HepG2 (cell line): ENCODE results near the gene ATP7B. TPM values are rescaled to one million over a fixed set of nuclear protein-coding genes. Genes with fewer than 3 reads are reported as not detected.

ENCODE experiments used
- AHR ChIP-seq: IDR thresholded peaks from 2 replicates; pipeline ENCODE4 v1.6.1; 2018; ENCODE audit warnings: missing genetic modification reagents, missing compliant biosample characterization
- HNF4G ChIP-seq, 2 experiments: sonication (generic) in 1 of 2; formaldehyde crosslinking in 1 of 2; IDR thresholded peaks; 2 replicates each; pipeline versions ENCODE4 v1.4.0 to v1.6.1; 2011 to 2020; ENCODE audit warnings: borderline replicate concordance in 2 of 2, low read depth in 2 of 2, mild to moderate bottlenecking in 2 of 2, low read length in 1 of 2, missing genetic modification reagents in 1 of 2, moderate library complexity in 1 of 2
- HNRNPUL1 ChIP-seq: fragments of 200-400 bp; formaldehyde crosslinking; IDR thresholded peaks from 2 replicates; pipeline ENCODE4 v1.6.1; 2017; ENCODE audit warnings: low read depth, mild to moderate bottlenecking, low read length, moderate library complexity
- HOXD1 ChIP-seq: sonication (generic); formaldehyde crosslinking; IDR thresholded peaks from 2 replicates; pipeline ENCODE4 v1.5.0; 2020; ENCODE audit warnings: missing genetic modification reagents
- JUND ChIP-seq: sonication (generic); formaldehyde crosslinking; IDR thresholded peaks from 2 replicates; pipeline ENCODE4 v1.8.0; 2022; ENCODE audit warnings: mild to moderate bottlenecking, missing genetic modification reagents
- MAZ ChIP-seq, 2 experiments: sonication (generic) in 1 of 2; formaldehyde crosslinking in 1 of 2; IDR thresholded peaks; 2 replicates each; pipeline versions ENCODE4 v1.5.0 to v1.6.1; 2012 to 2020; ENCODE audit warnings: low read depth in 2 of 2, mild to moderate bottlenecking in 2 of 2, borderline replicate concordance in 1 of 2, improper control_type of control experiment in 1 of 2, low read length in 1 of 2, missing genetic modification reagents in 1 of 2, moderate library complexity in 1 of 2
- MBD4 ChIP-seq: IDR thresholded peaks from 2 replicates; pipeline ENCODE4 v1.6.1; 2012; ENCODE audit warnings: low read length, inconsistent platforms, borderline replicate concordance
- SOX5 ChIP-seq: IDR thresholded peaks from 2 replicates; pipeline ENCODE4 v1.6.1; 2016; ENCODE audit warnings: borderline replicate concordance
- ZFX ChIP-seq: sonication (generic); formaldehyde crosslinking; IDR thresholded peaks from 2 replicates; pipeline ENCODE4 v1.4.0; 2020; ENCODE audit warnings: mild to moderate bottlenecking, low read depth, missing genetic modification reagents, moderate library complexity
- ZNF3 ChIP-seq: IDR thresholded peaks from 2 replicates; pipeline ENCODE4 v1.7.0; 2017; ENCODE audit warnings: inconsistent platforms
- polyA plus RNA-seq, 8 experiments: library from polyadenylated mRNA; depleted of rRNA in 3 of 8; stranded (reverse) in 7 of 8; unstranded in 1 of 8; fragments of >200 nt; fragmentation: Illumina TruSeq in 4 of 8; extraction: Trizol in 4 of 8; gene quantifications; 2 replicates each; pipeline versions ENCODE4 v1.2.1 to v1.2.3, GENCODE V29; 2011 to 2016; ENCODE audit warnings: low read depth in 4 of 8, missing spikeins in 1 of 8, mixed read lengths in 1 of 8; ENCODE audit not compliant: insufficient read depth in 1 of 8
- total RNA-seq, 5 experiments: library from RNA; depleted of rRNA; stranded (reverse); fragments of >200 nt; fragmentation: Illumina TruSeq; extraction: Trizol; gene quantifications; 2 replicates each; pipeline ENCODE4 v1.2.3, GENCODE V29; 2016; ENCODE audit warnings: low read depth in 1 of 5
- TF ChIP-seq, protein P1 (sequence below): sonication (generic); formaldehyde crosslinking; IDR thresholded peaks from 2 replicates; pipeline ENCODE4 v1.5.0; 2020; ENCODE audit warnings: missing genetic modification reagents
- TF ChIP-seq, protein P2 (sequence below): sonication (generic); formaldehyde crosslinking; IDR thresholded peaks from 2 replicates; pipeline ENCODE4 v1.4.0; 2020; ENCODE audit warnings: mild to moderate bottlenecking, missing genetic modification reagents
- TF ChIP-seq, protein P3 (sequence below): IDR thresholded peaks from 2 replicates; pipeline ENCODE4 v1.6.1; 2018; ENCODE audit warnings: missing genetic modification reagents
- TF ChIP-seq, protein P4 (sequence below): sonication (generic); formaldehyde crosslinking; IDR thresholded peaks from 2 replicates; pipeline ENCODE4 v1.8.1; 2023; ENCODE audit warnings: mild to moderate bottlenecking, missing genetic modification reagents, borderline replicate concordance
- TF ChIP-seq, protein P5 (sequence below): sonication (generic); formaldehyde crosslinking; IDR thresholded peaks from 2 replicates; pipeline ENCODE4 v1.4.0; 2020; ENCODE audit warnings: missing genetic modification reagents
- TF ChIP-seq, protein P6 (sequence below): sonication (generic); formaldehyde crosslinking; IDR thresholded peaks from 2 replicates; pipeline ENCODE4 v1.5.1; 2020; ENCODE audit warnings: mild to moderate bottlenecking, missing genetic modification reagents, moderate library complexity
- TF ChIP-seq, protein P7 (sequence below): sonication (generic); formaldehyde crosslinking; IDR thresholded peaks from 2 replicates; pipeline ENCODE4 v1.4.0; 2020; ENCODE audit warnings: missing genetic modification reagents

Gene ATP7B
- total and polyA plus RNA-seq, 2 of the 13 experiments (the other 11 are each of a cell fraction or from before 2014, with no cell fraction given) = 31.8 to 57.4 TPM

DNA sequence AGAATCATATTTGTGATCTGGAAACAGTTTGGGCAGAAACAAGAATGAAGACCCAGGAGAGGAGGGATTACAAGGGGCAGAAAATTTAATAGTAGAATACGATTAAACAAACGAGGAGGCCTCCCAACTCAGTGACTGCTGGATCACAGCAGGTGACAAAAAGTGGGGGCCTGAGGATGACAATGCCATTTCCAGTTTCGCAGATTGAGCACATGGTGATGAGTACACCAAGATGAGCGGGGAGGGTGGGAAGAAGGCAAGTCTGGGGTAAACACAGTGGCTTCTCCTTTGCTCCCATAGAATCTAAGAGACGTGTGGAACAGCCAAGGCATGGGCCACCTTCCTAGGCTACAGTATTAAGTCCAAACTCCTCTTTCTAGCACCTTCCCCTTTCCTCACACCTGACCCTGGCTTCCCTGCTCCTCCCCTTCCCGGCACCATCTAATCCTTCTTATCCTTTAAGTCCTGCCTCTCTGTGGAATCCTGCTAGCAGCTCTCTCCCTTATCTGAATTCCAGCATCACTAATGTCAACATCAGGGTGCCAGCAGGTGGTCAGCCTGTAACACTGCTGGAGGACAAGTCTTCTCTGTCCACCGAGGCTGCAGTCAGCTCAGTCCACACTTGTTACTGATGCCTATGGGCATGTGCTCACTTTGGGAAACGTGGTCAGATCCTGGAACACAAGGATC lies 13.5 kb downstream of the ATP7B start (continued):
- no peak for TF ChIP-seq MAZ (IDR thresholded peaks at IDR 0.05; ENCODE audit: borderline replicate concordance, low read depth, low read length)
- TF ChIP-seq MAZ (CRISPR knock-in tag; IDR thresholded peaks at IDR 0.05; ENCODE audit: low read depth) = peak; percentile 61; the same call in 1 of the 2 replicates
- no peak for TF ChIP-seq ZNF3 (CRISPR knock-in tag)
- TF ChIP-seq, protein P1, sequence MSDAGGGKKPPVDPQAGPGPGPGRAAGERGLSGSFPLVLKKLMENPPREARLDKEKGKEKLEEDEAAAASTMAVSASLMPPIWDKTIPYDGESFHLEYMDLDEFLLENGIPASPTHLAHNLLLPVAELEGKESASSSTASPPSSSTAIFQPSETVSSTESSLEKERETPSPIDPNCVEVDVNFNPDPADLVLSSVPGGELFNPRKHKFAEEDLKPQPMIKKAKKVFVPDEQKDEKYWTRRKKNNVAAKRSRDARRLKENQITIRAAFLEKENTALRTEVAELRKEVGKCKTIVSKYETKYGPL (CRISPR knock-in tag) = no peak
- peak; percentile 71; the same call in 1 of the 2 replicates for TF ChIP-seq JUND (CRISPR knock-in tag)
- no peak for TF ChIP-seq MBD4
- no peak for TF ChIP-seq HOXD1
- TF ChIP-seq, protein P2, sequence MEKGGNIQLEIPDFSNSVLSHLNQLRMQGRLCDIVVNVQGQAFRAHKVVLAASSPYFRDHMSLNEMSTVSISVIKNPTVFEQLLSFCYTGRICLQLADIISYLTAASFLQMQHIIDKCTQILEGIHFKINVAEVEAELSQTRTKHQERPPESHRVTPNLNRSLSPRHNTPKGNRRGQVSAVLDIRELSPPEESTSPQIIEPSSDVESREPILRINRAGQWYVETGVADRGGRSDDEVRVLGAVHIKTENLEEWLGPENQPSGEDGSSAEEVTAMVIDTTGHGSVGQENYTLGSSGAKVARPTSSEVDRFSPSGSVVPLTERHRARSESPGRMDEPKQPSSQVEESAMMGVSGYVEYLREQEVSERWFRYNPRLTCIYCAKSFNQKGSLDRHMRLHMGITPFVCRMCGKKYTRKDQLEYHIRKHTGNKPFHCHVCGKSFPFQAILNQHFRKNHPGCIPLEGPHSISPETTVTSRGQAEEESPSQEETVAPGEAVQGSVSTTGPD (CRISPR knock-in tag) = no peak
- TF ChIP-seq, protein P3, sequence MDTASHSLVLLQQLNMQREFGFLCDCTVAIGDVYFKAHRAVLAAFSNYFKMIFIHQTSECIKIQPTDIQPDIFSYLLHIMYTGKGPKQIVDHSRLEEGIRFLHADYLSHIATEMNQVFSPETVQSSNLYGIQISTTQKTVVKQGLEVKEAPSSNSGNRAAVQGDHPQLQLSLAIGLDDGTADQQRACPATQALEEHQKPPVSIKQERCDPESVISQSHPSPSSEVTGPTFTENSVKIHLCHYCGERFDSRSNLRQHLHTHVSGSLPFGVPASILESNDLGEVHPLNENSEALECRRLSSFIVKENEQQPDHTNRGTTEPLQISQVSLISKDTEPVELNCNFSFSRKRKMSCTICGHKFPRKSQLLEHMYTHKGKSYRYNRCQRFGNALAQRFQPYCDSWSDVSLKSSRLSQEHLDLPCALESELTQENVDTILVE = peak; percentile 78; the same call in 1 of the 2 replicates
- TF ChIP-seq SOX5 (CRISPR knock-in tag) = peak; percentile 79
- TF ChIP-seq ZFX = no peak
- TF ChIP-seq, protein P4, sequence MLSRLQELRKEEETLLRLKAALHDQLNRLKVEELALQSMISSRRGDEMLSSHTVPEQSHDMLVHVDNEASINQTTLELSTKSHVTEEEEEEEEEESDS (CRISPR knock-in tag) = 0 out of 2 replicates have a peak, but pooled peaks have one; percentile 65
- TF ChIP-seq HNRNPUL1 = no peak
- TF ChIP-seq, protein P5, sequence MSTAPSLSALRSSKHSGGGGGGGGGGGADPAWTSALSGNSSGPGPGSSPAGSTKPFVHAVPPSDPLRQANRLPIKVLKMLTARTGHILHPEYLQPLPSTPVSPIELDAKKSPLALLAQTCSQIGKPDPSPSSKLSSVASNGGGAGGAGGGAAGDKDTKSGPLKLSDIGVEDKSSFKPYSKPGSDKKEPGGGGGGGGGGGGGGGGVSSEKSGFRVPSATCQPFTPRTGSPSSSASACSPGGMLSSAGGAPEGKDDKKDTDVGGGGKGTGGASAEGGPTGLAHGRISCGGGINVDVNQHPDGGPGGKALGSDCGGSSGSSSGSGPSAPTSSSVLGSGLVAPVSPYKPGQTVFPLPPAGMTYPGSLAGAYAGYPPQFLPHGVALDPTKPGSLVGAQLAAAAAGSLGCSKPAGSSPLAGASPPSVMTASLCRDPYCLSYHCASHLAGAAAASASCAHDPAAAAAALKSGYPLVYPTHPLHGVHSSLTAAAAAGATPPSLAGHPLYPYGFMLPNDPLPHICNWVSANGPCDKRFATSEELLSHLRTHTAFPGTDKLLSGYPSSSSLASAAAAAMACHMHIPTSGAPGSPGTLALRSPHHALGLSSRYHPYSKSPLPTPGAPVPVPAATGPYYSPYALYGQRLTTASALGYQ (CRISPR knock-in tag) = peak; percentile 63; the same call in 1 of the 2 replicates
- TF ChIP-seq AHR = no peak
- TF ChIP-seq, protein P6, sequence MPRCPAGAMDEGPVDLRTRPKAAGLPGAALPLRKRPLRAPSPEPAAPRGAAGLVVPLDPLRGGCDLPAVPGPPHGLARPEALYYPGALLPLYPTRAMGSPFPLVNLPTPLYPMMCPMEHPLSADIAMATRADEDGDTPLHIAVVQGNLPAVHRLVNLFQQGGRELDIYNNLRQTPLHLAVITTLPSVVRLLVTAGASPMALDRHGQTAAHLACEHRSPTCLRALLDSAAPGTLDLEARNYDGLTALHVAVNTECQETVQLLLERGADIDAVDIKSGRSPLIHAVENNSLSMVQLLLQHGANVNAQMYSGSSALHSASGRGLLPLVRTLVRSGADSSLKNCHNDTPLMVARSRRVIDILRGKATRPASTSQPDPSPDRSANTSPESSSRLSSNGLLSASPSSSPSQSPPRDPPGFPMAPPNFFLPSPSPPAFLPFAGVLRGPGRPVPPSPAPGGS (CRISPR knock-in tag) = peak; percentile 90
- TF ChIP-seq, protein P7, sequence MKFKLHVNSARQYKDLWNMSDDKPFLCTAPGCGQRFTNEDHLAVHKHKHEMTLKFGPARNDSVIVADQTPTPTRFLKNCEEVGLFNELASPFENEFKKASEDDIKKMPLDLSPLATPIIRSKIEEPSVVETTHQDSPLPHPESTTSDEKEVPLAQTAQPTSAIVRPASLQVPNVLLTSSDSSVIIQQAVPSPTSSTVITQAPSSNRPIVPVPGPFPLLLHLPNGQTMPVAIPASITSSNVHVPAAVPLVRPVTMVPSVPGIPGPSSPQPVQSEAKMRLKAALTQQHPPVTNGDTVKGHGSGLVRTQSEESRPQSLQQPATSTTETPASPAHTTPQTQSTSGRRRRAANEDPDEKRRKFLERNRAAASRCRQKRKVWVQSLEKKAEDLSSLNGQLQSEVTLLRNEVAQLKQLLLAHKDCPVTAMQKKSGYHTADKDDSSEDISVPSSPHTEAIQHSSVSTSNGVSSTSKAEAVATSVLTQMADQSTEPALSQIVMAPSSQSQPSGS (CRISPR knock-in tag) = peak; percentile 57
- TF ChIP-seq HNF4G (IDR thresholded peaks at IDR 0.05; ENCODE audit: borderline replicate concordance, low read depth, low read length) = peak; percentile 27; the same call in 1 of the 2 replicates
- no peak for TF ChIP-seq HNF4G (CRISPR knock-in tag; IDR thresholded peaks at IDR 0.05; ENCODE audit: borderline replicate concordance, low read depth)
